CMK (cell line): Measurements from ENCODE around the gene TCERG1.
A peak's percentile ranks its signal among the peaks of the same experiment; 100 is the strongest.
"Not testable (repeated sequence)": the region's sequence is repeated elsewhere in the genome, so short reads cannot be mapped to it uniquely, and the experiment has no call there.

ENCODE experiments used
- DNase-seq: peaks from one replicate; pipeline ENCODE4 v3.0.0-alpha.2; 2010; ENCODE audit warnings: low read depth

Gene TCERG1

GRCh38 chr5:146521403-146522106 lies 74.4 kb downstream of the TCERG1 start:
- DNase-seq, result no peak

- DNase-seq, result no peak
These were observed 76.6 kb downstream of the TCERG1 start for GRCh38 chr5:146523698-146524097.

GRCh38 chr5:146527785-146528184 lies 80.7 kb downstream of the TCERG1 start:
- no peak for DNase-seq

- no peak for DNase-seq
These were observed 81.1 kb downstream of the TCERG1 start for GRCh38 chr5:146528236-146528635.

GRCh38 chr5:146529984-146530383 lies 82.9 kb downstream of the TCERG1 start:
- no peak for DNase-seq

GRCh38 chr5:146533260-146533857 lies 86.2 kb downstream of the TCERG1 start:
- peak; percentile 21 for DNase-seq

- DNase-seq, result no peak
These were observed 86.7 kb downstream of the TCERG1 start for GRCh38 chr5:146533882-146534281.

GRCh38 chr5:146538432-146538831 lies 91.3 kb downstream of the TCERG1 start:
- DNase-seq, result no peak

- no peak for DNase-seq
These were observed 92.8 kb downstream of the TCERG1 start for GRCh38 chr5:146539973-146540372.

- DNase-seq, result no peak
These were observed 93.3 kb downstream of the TCERG1 start for GRCh38 chr5:146540414-146540813.

- DNase-seq, result peak; percentile 15
These were observed 95.1 kb downstream of the TCERG1 start for GRCh38 chr5:146541958-146542849.

- no peak for DNase-seq
These were observed 97.1 kb downstream of the TCERG1 start for GRCh38 chr5:146544232-146544631.

- no peak for DNase-seq
These were observed 101.8 kb downstream of the TCERG1 start for GRCh38 chr5:146548781-146549449.

- DNase-seq, result no peak
These were observed 102.5 kb downstream of the TCERG1 start for GRCh38 chr5:146549615-146550014.

GRCh38 chr5:146553446-146553845 lies 106.3 kb downstream of the TCERG1 start:
- no peak for DNase-seq

- not testable (repeated sequence) for DNase-seq
These were observed 109.8 kb downstream of the TCERG1 start for GRCh38 chr5:146556884-146557283.

GRCh38 chr5:146560205-146560812 lies 113.2 kb downstream of the TCERG1 start:
- DNase-seq, result no peak
